ENCODE data around the gene ADGRL3.

GRCh38 chr4:61950625-61951024 is 750.5 kb downstream of the ADGRL3 start:
- no peak for TF ChIP-seq POLR2A (IDR thresholded peaks at IDR 0.05; ENCODE audit: low read depth)
- TF ChIP-seq CTCF (IDR thresholded peaks at IDR 0.05): no peak
- no peak for TF ChIP-seq POLR2AphosphoS5 (IDR thresholded peaks at IDR 0.05)
- no peak for TF ChIP-seq EP300 (IDR thresholded peaks at IDR 0.05)

Data from esophagus muscularis mucosa (tissue), 4 donors.